Measurements from ENCODE around the gene HS3ST3B1.

DNA sequence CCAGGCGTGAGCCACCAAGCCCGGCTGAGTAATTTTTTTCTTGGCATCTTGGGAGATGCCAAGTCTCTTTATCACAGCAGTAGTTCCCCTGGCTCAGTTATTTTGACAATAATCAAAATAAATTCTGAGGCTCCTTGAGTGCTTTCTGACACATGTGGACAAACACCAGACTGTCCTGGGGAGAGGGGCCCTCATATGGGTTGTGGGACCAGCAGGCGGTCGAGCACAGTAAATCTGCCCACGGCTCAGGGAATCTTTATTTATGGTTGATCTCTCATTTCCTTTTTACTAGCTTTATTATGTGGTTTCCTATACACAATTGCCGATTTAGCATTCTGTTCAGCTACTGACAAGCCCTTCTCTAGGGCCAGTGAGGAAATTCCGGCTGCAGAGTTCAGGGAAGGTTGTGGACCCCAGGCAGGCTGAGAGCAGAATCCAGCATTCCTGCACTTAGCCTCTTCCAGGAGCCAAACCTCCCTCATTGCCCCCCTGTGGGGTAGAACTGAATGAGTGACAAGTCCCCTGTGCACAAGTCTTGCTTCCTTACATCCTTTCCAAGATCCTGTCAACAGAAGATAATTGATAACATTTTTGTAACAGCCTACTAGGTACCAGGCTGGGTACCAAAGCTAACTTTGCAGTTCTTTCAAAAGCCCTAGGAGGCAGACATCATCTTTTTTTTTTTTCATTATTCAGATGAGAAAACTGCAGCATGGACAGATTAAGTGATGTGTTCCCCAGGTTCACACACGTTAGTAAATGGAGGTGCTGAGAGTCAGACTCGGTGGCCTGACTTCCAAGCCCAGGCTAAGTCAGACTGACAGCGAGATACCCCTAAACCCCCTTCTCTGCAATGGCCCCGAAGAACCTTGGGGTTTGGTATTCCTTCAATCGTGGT lies 40.2 kb downstream of the HS3ST3B1 start:
- TF ChIP-seq, protein P1, sequence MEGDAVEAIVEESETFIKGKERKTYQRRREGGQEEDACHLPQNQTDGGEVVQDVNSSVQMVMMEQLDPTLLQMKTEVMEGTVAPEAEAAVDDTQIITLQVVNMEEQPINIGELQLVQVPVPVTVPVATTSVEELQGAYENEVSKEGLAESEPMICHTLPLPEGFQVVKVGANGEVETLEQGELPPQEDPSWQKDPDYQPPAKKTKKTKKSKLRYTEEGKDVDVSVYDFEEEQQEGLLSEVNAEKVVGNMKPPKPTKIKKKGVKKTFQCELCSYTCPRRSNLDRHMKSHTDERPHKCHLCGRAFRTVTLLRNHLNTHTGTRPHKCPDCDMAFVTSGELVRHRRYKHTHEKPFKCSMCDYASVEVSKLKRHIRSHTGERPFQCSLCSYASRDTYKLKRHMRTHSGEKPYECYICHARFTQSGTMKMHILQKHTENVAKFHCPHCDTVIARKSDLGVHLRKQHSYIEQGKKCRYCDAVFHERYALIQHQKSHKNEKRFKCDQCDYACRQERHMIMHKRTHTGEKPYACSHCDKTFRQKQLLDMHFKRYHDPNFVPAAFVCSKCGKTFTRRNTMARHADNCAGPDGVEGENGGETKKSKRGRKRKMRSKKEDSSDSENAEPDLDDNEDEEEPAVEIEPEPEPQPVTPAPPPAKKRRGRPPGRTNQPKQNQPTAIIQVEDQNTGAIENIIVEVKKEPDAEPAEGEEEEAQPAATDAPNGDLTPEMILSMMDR (conservative IDR thresholded peaks at IDR 0.05; ENCODE audit: low read depth, low read length), result no peak
- no peak for TF ChIP-seq EZH2phosphoT487 (IDR thresholded peaks at IDR 0.05; ENCODE audit: borderline replicate concordance, low read length)
